Stomach (tissue), 9 donors: ENCODE data around the gene TMEM115. TPM values are rescaled to one million over a fixed set of nuclear protein-coding genes. Genes with fewer than 3 reads are reported as not detected.
A peak's percentile ranks its signal among the peaks of the same experiment; 100 is the strongest.

Experiments
- DNase-seq, 2 donors: peaks; one replicate each; pipeline versions ENCODE4 v3.0.0 to v3.0.0-alpha.2; 2013 to 2019
- H3K27ac ChIP-seq, 5 donors: fragments of 200-600 bp in 4 of 5; sonication (generic) in 4 of 5; one replicate each; pipeline ENCODE4 v1.5.1; 2013 to 2019; ENCODE audit warnings: mild to moderate bottlenecking in 1 of 5, moderate library complexity in 1 of 5
- H3K27me3 ChIP-seq, 3 donors: fragments of 200-600 bp; sonication (generic); one replicate each; pipeline ENCODE4 v1.5.1; 2017 to 2019; ENCODE audit warnings: mixed run types in 1 of 3
- H3K36me3 ChIP-seq, 4 donors: fragments of 200-600 bp; sonication (generic); 1 replicate in 3 of 4; 2 replicates in 1 of 4; pipeline ENCODE4 v1.5.1; 2016 to 2019
- H3K4me1 ChIP-seq, 4 donors: fragments of 200-600 bp; sonication (generic); one replicate each; pipeline ENCODE4 v1.5.1; 2016 to 2019
- H3K4me3 ChIP-seq, 4 donors: fragments of 200-600 bp; sonication (generic) in 3 of 4; one replicate each; pipeline ENCODE4 v1.5.1; 2016 to 2019; ENCODE audit warnings: mild to moderate bottlenecking in 1 of 4
- H3K9me3 ChIP-seq, 4 donors: fragments of 200-600 bp; sonication (generic); one replicate each; pipeline ENCODE4 v1.5.1; 2016 to 2019
- EP300 ChIP-seq: sonication (generic); formaldehyde crosslinking; IDR thresholded peaks from one replicate; pipeline ENCODE4 v1.6.1; 2017; ENCODE audit warnings: antibody characterized with exemption
- POLR2A ChIP-seq, 4 donors: fragments of 450-650 bp; IDR thresholded peaks; one replicate each; pipeline ENCODE4 v1.6.1; 2016; ENCODE audit warnings: antibody characterized with exemption in 4 of 4, control low read depth in 2 of 4, mild to moderate bottlenecking in 1 of 4, moderate library complexity in 1 of 4
- POLR2AphosphoS5 ChIP-seq, 3 donors: sonication (generic); formaldehyde crosslinking; IDR thresholded peaks; one replicate each; pipeline ENCODE4 v1.6.1; 2016; ENCODE audit warnings: antibody characterized with exemption in 3 of 3
- WGBS, 5 donors: extraction: QIAGEN DNeasy Blood & Tissue Kit in 3 of 5; methylation state at CpG; one replicate each; pipeline versions ENCODE4 v1.1.5 to v1.1.7; 2013 to 2018; 5-methylcytosine and 5-hydroxymethylcytosine counted together
- intact Hi-C: fragments of 100-400 bp; cut with DNase I; formaldehyde crosslinking; loops from one replicate; pipeline ENCODE4 v1.15.1; 2023; ENCODE audit warnings: low total_unique reads
- polyA plus RNA-seq, 3 donors: library from polyadenylated mRNA; stranded (reverse); fragments of 200-250 nt; gene quantifications; one replicate each; pipeline ENCODE4 v1.2.3, GENCODE V29; 2013
- total RNA-seq, 5 donors: library from RNA; depleted of rRNA; stranded (reverse); fragments of >200 nt; gene quantifications; one replicate each; pipeline versions ENCODE4 v1.1.0 to v1.2.3, GENCODE V29; 2014 to 2016
- TF ChIP-seq, protein P1 (sequence below), 7 experiments: fragments of 450-650 bp in 4 of 7; fragments of 200-600 bp in 3 of 7; sonication (generic) in 3 of 7; IDR thresholded peaks; one replicate each; pipeline ENCODE4 v1.5.1; 2016 to 2019; ENCODE audit warnings: antibody characterized with exemption in 7 of 7, control low read depth in 2 of 7, mild to moderate bottlenecking in 1 of 7
- donor health status: healthy with polysubstance abuse.
- donor health status: Bipolar disorder and iron deficiency.
- donor health status: healthy.

The TMEM115 gene
- total and polyA plus RNA-seq, 8 donors = 14.6 to 128 (median 27.4) TPM

DNA sequence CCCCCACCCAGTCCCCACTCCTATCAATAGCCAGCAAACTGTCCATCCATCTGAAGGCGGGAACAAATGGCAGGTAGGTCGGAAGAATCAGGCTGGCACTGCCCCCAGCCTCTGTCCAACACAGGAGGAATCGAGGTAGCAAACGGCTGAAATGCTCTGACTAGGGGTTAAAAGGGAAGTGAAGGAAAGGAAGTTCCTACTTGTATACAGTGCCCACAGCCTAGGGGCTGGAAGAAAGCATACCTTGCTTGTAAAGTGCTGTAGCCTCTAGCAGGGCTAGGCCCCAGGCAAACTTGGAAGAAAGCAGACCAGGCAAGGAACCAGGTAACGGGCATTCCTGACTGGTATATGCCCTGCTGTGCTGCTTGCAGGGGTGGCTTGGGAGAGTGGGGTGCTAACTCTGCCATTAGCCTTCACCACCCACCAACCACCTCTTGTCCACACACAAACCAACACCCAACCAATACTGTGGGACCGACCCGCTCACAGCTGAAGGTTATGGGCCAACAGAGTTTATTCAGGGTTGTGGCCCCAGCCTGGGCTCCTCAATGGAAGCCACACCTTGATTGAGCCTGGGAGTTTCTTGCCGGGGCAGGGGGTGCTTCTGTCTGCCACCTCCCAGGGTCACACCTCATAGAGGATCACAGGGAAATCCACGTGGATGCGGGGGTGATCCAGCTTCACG, 33.7 kb downstream of the TMEM115 start:
- DNase-seq = no peak
- TF ChIP-seq POLR2AphosphoS5 (IDR thresholded peaks at IDR 0.05) (no peak), EP300 (no peak), POLR2A (IDR thresholded peaks at IDR 0.05) (no peak)
- TF ChIP-seq, protein P1, sequence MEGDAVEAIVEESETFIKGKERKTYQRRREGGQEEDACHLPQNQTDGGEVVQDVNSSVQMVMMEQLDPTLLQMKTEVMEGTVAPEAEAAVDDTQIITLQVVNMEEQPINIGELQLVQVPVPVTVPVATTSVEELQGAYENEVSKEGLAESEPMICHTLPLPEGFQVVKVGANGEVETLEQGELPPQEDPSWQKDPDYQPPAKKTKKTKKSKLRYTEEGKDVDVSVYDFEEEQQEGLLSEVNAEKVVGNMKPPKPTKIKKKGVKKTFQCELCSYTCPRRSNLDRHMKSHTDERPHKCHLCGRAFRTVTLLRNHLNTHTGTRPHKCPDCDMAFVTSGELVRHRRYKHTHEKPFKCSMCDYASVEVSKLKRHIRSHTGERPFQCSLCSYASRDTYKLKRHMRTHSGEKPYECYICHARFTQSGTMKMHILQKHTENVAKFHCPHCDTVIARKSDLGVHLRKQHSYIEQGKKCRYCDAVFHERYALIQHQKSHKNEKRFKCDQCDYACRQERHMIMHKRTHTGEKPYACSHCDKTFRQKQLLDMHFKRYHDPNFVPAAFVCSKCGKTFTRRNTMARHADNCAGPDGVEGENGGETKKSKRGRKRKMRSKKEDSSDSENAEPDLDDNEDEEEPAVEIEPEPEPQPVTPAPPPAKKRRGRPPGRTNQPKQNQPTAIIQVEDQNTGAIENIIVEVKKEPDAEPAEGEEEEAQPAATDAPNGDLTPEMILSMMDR (IDR thresholded peaks at IDR 0.05) = no peak
- peak overlapping the region in 3 of 5 donors; percentile 94 to 96 (median 95) for H3K27ac ChIP-seq
- peaks cover 25 to 37% (median 34%) of the 10 kb centered on the region in 4 donors for H3K36me3 ChIP-seq
- intact Hi-C loops = no loop called here
- H3K27me3 ChIP-seq = no peaks in the 10 kb centered on the region
- H3K4me1 ChIP-seq = peaks cover 30 to 75% (median 60%) of the 10 kb centered on the region in 4 donors
- 75 to 89% (median 86%) methylated on average over 11 of the region's 11 CpGs for WGBS, 5 donors
- H3K4me3 ChIP-seq = no peak overlapping the region
- H3K9me3 ChIP-seq = no peaks in the 10 kb centered on the region

DNA sequence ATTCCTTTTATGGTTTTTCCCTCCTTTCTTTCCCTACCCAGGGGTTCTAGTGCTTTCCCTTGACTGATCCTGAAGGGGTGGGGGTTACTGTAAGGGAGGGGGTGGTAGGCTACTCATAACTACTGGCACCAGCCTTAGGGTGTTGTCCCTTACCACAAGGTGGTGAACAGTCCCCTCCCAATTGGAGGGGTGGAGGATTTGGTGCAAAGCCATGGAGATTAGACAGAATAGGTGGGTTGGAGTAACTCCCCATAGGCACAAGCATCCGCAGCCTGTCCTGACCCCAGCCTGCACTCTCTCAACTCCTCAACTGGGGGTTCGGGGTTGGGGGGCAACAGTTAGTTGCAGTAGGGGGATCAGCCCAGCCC, 34.2 kb downstream of the TMEM115 start:
- no peak overlapping the region for H3K4me3 ChIP-seq
- H3K27me3 ChIP-seq = no peaks in the 10 kb centered on the region
- H3K9me3 ChIP-seq = no peaks in the 10 kb centered on the region
- intact Hi-C loops = no loop called here
- H3K27ac ChIP-seq = peak overlapping the region in 4 of 5 donors; percentile 94 to 96 (median 96)
- WGBS, 5 donors = 67 to 92% (median 78%) methylated on average over 1 to 2 of the region's 2 CpGs
- DNase-seq = no peak
- peaks cover 35 to 81% (median 66%) of the 10 kb centered on the region in 4 donors for H3K4me1 ChIP-seq
- TF ChIP-seq POLR2AphosphoS5 (IDR thresholded peaks at IDR 0.05) = no peak
- no peak for TF ChIP-seq POLR2A (IDR thresholded peaks at IDR 0.05)
- TF ChIP-seq, protein P1 (IDR thresholded peaks at IDR 0.05) = no peak
- TF ChIP-seq EP300 = no peak
- H3K36me3 ChIP-seq = peaks cover 20 to 32% (median 29%) of the 10 kb centered on the region in 4 donors

DNA sequence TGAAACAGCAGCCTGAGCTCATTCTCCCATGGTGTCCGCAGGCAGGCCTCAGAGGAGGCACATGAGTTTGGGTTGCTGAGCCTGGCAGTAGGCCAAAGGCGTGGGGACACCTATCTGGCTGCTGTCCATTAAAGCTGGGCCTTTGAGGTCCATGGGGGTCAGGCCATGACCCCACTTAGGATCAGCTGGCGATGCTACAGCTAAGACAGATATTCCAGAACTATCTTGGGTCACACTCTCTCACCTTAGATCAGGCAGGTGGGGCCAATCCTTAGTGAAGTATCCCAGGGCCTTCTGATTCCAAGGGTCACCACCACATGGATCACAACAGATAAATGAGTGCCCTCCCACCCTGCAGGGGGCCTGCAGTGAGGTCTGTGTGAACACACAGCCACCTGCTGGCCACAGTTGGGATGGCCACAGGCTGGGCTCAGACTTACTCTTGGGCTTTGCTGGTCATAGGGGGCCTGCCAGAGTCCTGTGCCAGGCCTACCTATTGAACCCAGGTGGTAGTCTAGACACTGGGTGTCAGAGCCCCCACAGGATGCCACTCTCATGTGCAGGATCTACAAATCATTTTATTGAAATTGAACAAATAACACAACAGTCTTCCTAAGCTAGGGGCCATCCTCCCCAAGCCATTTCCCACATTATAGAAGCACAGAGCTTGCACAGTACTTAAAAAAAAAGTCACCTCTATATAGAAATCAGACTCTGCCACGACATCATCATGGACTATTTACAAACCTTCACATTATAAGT, 34.8 kb downstream of the TMEM115 start:
- Histone ChIP-seq H3K4me3 (no peak overlapping the region), H3K27me3 (no peaks in the 10 kb centered on the region), H3K4me1 (peaks cover 41 to 86% (median 71%) of the 10 kb centered on the region in 4 donors), H3K9me3 (no peaks in the 10 kb centered on the region), H3K27ac (peak overlapping the region; percentile 33 to 96 (median 95)), H3K36me3 (peaks cover 14 to 30% (median 25%) of the 10 kb centered on the region in 4 donors)
- intact Hi-C loops = no loop called here
- 43 to 47% (median 45%) methylated on average over 4 of the region's 4 CpGs for WGBS, 5 donors
- DNase-seq = peak; percentile 69 to 87
- TF ChIP-seq EP300 (no peak), POLR2A (IDR thresholded peaks at IDR 0.05) (no peak), POLR2AphosphoS5 (IDR thresholded peaks at IDR 0.05) (peak in 1 of 3 donors; percentile 5)
- TF ChIP-seq, protein P1 (IDR thresholded peaks at IDR 0.05) = peak in 5 of 7 experiments; percentile 80 to 89 (median 83)

DNA sequence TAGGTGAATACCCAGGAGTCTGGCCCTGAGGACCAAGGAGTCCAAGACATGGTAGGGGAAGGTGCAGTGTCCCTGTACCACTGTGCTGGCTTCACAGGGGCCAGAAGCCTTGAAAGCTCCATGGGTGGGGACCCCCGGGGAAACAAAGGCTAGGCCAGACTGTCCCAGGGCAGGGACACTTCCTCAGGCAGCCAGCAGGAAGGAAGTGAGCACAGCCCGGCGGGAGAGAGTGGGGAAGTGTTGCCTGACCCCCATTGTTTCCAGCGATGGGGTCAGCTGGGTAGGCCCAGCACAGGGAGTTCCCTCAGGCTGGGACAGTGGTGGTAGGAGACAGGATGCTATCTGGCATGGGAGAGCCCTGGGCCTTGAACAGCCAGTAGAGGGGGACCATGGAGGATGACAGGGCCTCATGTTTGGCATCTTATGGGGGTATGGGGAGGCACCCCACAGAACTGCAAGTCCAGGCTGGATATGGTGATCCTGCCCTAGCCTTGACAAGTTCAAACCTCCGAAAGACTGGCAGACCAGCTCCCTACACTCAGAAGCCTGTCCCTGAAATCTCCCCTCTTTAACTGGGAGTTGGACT, 35.6 kb downstream of the TMEM115 start:
- H3K27me3 ChIP-seq = no peaks in the 10 kb centered on the region
- intact Hi-C loops = no loop called here
- peaks cover 49 to 88% (median 74%) of the 10 kb centered on the region in 4 donors for H3K4me1 ChIP-seq
- WGBS, 5 donors = 54 to 67% (median 63%) methylated on average over 3 to 5 of the region's 5 CpGs
- peaks cover 11 to 33% (median 28%) of the 10 kb centered on the region in 4 donors for H3K36me3 ChIP-seq
- no peaks in the 10 kb centered on the region for H3K9me3 ChIP-seq
- H3K27ac ChIP-seq = peak overlapping the region; percentile 91 to 96 (median 95)
- TF ChIP-seq, protein P1 (IDR thresholded peaks at IDR 0.05) = peak in 1 of 7 experiments; percentile 11
- no peak for TF ChIP-seq POLR2A (IDR thresholded peaks at IDR 0.05)
- peak in 2 of 3 donors; percentile 49 to 54 for TF ChIP-seq POLR2AphosphoS5 (IDR thresholded peaks at IDR 0.05)
- H3K4me3 ChIP-seq = no peak overlapping the region
- peak in 1 of 2 donors; percentile 68 for DNase-seq
